ENCODE data around the gene WDR83.
"Not testable (repeated sequence)": the region's sequence is repeated elsewhere in the genome, so short reads cannot be mapped to it uniquely, and the experiment has no call there.

The WDR83 gene

DNA sequence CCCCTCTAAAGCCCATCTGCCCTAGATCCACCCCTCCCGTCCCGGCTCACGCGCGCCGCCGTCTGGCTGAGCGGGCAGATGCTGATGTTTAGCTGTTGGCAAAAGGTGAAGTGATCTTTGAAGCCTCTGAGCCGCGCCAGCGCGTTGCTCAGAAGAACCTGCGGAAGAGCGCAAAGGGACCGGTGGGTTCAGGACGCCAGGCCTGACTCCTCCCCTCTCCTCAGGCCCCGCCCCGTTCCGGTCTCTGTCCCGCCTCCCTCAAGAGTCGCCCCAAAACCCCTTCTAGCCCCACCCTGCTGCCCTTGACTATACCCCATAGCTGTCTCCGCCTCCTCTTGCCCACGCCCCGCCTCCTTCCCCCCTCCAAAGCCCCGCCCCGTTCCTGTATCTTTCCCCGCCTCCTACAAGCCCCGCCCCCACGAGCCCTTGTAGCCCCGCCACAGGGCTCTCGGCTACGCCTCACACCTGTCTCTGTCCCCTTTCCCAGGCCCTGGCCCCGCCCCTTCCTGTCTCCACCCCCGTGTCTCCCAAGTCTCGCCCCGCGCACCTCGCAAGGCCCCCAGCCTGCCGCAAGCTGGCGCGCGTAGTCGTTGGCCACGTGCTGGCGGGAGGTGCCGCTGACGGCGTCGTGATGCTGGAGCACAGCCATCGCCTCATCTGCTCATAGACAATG is 9.6 kb upstream of the WDR83 start:
- no peak for DNase-seq

DNA sequence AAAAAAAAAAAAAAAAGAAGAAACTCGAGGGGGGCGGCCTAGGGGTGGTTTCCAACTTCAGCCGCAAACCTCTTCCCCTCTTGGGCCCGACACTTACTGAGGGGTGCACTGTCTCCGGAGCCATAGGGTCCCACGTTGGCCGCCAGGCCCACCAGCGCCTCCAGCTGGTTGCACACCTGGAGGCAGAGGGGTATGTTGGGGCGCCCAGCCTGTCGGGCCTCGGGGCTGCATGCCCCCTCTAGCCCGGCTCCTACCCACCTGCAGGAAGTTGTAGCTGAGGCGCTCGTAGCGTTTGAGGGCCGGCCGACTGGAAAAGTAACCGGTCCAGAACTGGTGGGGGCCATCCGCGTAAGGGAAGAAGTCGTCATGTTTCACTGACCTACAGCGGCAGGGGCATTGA is 8.6 kb upstream of the WDR83 start:
- no peak for DNase-seq

DNA sequence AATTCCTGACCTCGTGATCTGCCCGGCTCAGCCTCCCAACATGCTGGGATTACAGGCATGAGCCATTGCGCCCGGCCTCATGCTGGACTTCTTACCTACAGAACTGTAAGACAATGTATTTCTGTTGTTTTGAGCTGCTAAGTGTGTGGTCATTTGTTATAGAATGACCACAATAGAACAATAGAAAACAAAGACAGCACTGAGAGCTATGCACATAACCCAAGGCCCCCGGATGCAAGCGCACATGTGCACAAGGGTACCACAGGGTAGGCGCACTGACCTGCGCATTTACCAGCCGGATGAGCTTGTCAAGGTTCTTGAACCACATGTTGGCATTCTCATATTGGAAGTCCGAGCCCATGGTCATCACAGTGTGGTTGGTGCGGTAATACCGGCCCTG is 5.6 kb upstream of the WDR83 start:
- DNase-seq: no peak

DNA sequence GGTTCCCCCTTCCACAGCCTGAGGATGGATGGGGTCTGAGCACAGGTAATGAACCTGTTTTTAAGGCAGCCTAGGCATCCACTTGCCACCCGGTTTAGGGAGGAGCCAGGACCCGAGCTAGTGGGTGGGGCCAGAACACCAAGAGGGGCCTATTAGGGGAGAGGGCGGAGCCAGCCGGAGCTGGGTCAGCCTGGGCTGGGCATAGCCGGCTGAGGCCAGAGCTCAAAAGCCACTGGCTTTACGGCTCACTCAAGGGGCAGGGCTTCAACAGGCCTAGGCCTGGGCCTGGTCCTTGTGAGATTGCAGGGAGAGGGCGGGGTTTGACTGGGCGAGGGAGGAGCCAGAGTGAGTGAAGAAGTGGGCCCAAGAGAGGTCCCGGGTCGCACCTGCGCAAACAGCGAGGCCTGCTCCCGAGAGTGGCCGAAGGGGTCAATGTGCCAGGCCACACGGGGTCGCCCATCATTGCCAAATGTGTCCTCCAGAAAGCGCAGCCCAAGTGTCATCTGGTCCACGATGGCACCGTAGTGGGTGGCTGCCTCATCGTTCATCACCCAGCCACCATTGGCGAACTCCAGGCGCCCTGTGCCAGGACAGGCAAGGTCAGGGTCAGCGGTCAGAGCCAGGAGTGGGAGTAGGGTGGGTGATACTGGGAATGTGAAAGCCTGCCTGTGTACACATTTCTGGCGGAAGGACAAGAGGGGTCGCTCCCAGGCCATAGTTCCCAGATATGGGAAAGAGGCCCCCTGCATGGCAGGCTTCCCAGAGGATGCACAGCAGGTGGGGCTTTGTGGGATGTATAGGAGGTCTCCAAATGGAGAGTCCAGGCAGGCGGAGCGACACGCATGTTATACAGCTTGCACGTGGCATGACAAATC is 2.0 kb upstream of the WDR83 start:
- no peak for DNase-seq

GRCh38 chr19:12665281-12665573 is 1.4 kb upstream of the WDR83 start:
- DNase-seq: peak; percentile 76

DNA sequence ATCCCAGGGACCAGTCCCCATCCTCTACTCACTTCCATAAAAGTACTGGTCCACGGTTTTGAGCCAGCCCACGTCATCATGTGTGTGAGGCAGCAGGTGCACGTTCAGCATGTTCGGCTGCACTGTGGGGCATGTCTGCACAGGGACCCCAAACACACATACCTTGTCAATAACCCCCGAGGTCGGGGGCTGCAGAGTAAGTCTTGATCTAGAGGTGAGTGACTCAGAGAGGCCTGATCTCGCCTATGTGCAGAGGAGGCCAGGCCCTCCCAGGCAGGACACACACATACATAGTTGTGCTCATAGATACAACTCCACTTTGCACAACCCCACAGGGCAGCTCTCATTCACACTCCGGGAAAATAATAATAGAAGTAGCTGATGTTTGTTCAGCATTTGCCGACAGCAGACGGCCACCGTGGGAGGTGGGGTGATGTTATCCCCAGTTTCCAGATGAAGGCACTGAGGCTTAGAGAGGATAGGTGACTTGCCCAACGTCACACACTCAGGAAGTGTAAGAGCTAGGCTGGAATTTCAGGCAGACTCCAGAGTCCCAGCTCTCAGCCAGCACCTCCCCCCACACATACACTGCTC is 839 bp upstream of the WDR83 start:
- DNase-seq: peak; percentile 73

DNA sequence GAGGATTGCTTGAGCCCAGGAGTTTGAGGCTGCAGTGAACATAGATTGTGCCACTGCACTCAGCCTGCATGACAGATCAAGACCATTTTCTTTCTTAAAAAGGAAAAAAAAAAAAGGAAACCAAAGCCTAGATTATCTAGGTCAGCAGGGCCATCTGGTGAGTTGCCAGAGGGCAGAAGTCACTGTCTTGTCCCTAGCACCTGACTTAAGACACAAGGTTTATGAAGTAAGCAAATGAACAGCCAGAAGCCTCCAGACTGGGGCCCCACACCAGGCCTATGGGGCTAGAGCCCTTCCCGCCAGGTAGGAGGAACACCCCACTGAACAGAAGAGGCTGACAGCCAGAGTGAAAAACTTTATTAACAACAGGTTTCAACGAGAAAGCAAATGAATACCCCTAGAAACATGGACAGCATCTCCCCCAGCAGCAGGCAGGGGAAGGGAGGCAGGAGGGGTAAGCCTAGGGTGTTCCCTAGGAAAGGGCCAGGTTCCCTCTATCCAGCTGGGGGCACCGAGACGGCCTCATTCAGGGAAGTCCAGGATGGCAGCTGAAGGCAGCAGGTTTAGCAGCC is 1.2 kb downstream of the WDR83 start:
- no peak for DNase-seq

DNA sequence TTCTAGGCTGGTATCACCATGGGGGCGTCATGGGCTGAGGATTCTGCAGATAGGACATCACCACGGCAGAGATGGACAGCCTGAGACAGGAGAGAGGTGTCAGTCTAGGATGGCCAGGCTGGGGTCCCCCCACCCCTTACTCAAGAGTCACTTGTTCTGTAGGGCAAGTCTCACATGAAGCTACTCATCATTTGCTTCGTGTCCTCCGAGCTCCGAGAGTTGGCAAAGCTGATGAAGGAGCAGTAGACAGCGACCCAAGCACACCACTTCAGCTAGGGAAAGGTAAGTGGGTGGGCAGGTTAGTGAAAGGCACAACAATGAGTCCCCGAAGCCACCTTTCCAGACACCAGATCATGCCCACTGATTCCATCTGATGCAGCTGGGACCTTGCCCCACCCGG is 1.7 kb downstream of the WDR83 start:
- DNase-seq: no peak

- no peak for DNase-seq
Observed at GRCh38 chr19:12668932-12669269, 2.3 kb downstream of the WDR83 start.

- DNase-seq: peak; percentile 91
Observed at GRCh38 chr19:12669270-12670158, 2.9 kb downstream of the WDR83 start.

DNA sequence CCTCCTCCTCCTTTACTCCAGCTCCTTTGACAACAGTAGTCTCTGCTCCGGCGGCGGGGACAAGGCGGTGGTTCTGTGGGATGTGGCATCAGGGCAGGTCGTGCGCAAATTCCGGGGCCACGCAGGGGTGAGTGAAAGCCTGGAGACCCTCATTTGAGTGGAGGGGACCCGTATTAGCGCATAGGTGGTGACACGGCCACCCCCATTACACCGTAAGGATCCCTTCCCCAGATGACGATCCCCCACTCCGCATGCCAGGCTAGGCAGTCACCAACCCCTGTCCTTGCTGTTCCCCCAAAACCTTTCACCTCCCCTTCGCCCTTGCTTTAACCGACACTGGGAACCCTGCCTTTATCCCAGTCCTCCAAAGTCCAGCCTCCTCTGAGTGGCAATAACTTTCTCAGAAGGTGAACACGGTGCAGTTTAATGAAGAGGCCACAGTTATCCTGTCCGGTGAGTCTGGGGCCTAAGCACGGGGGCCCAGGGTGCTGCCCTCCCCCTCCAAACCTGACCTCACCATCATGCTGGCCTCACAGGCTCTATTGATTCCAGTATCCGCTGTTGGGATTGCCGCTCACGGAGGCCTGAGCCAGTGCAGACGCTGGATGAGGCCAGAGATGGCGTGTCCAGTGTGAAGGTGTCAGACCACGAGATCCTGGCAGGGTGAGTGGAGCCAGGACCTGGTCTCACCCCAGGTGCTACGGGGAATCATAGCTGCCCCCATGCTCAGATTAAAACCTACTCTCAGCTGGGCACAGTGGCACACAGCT is 3.7 kb downstream of the WDR83 start:
- DNase-seq: no peak

DNA sequence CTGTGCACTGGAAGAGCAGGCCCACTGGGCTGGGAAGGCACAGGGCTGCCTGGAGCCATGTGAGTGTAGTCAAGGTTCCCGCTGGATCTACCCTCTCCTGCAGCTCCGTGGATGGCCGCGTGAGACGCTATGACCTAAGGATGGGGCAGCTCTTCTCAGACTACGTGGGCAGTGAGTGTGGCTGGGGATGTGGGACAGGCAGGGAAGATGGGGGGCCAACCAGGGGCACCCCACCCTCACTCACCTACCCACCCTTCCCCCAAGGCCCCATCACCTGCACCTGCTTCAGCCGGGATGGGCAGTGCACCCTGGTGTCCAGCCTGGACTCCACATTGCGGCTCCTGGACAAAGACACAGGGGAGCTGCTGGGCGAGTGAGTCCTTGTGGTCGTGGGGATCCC is 6.1 kb downstream of the WDR83 start:
- no peak for DNase-seq

- no peak for DNase-seq
Observed at GRCh38 chr19:12675399-12675798, 8.8 kb downstream of the WDR83 start.

- no peak for DNase-seq
Observed at GRCh38 chr19:12675940-12676339, 9.3 kb downstream of the WDR83 start.

- peak; percentile 96 for DNase-seq
Observed at GRCh38 chr19:12676384-12676792, 9.8 kb downstream of the WDR83 start.

GRCh38 chr19:12676928-12677327 is 10.3 kb downstream of the WDR83 start:
- DNase-seq: no peak

GRCh38 chr19:12678039-12678438 is 11.4 kb downstream of the WDR83 start:
- not testable (repeated sequence) for DNase-seq

- no peak for DNase-seq
Observed at GRCh38 chr19:12680034-12680433, 13.4 kb downstream of the WDR83 start.

DNA sequence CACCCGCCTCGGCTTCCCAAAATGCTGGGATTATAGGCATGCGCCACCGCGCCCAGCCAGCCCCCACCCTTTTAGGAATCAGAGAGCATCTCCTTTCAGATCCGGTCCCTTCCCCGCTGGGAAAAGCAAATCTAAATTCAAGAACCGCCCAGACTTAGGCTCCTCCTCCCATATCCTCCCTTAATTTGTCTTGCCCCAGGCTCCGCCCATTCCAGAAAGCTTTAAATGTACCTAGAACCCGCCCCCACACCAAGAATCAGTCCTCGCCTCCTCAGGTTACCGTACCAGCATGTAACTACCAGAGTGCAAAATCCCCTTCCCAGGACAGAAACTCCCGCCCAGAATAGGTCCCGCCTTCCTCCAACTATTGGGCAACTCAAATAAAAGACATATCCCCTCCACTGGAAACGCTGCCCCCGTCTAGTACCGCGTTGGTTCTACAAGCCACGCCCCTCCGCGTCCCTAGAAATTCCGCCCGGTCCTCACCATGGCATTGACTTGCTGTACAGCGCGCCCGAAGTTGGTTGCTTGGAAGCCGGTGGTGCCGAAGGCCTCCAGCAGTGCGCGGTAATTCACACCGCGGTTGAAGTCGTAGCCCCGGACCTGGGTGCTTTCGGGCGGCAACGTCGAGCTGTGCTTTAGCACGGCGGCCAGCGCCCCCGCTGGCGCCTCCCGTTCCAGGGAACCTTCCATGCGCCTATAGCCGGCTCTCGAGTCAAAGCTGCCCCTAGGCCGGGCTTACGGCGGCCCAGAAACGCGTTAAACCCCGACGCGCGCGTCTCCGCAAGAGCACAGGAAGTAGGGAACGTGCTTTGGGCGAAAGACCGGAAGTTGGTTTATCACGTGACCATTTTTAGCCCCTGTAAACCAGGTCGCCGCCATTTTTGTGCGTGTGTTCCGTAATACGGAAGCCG is 14.7 kb downstream of the WDR83 start, which contains the start of gene DHPS:
Gene DHPS, minus strand, starts transcription at position 807 of the 914 bp plus-strand sequence. Its CDS starts 114 bp downstream, at position 693.
- peak; percentile 93 for DNase-seq

- no peak for DNase-seq
Observed at GRCh38 chr19:12685831-12686230, 19.2 kb downstream of the WDR83 start.

Data from activated CD8-positive, alpha-beta memory T cell treated with anti-CD3 and anti-CD28 coated beads for 24 hours (primary cell).